Mesendoderm (in vitro differentiated cells): ENCODE results near the gene METRNL.

Experiments
- DNase-seq: peaks from one replicate; pipeline ENCODE4 v3.0.0; 2013
- H2AK5ac ChIP-seq: 2 replicates; pipeline ENCODE4 v1.6.1; 2013; ENCODE audit warnings: low read length, inconsistent platforms
- H2BK120ac ChIP-seq: 2 replicates; pipeline ENCODE4 v1.6.1; 2013; ENCODE audit warnings: low read depth, mild to moderate bottlenecking, low read length, moderate library complexity, mixed read lengths
- H2BK15ac ChIP-seq: replicated peaks from 2 replicates; pipeline ENCODE4 v1.6.1; 2013; ENCODE audit warnings: low read depth, mild to moderate bottlenecking, moderate library complexity
- H2BK5ac ChIP-seq: 2 replicates; pipeline ENCODE4 v1.6.1; 2013; ENCODE audit warnings: low read length, inconsistent platforms
- H3K18ac ChIP-seq: 2 replicates; pipeline ENCODE4 v1.6.1; 2013; ENCODE audit warnings: mild to moderate bottlenecking, low read length, mixed read lengths
- H3K23ac ChIP-seq: one replicate; pipeline ENCODE4 v1.6.1; 2013; ENCODE audit warnings: low read length
- H3K27ac ChIP-seq: 2 replicates; pipeline ENCODE4 v1.5.1; 2013; ENCODE audit warnings: low read depth, mild to moderate bottlenecking, inconsistent platforms, low read length, moderate library complexity
- H3K27me3 ChIP-seq: 2 replicates; pipeline ENCODE4 v1.6.1; 2013; ENCODE audit warnings: low read length, control low read depth, mild to moderate bottlenecking, inconsistent platforms; ENCODE audit not compliant: insufficient read depth, poor library complexity
- H3K36me3 ChIP-seq: 2 replicates; pipeline ENCODE4 v1.6.1; 2013; ENCODE audit warnings: low read length, inconsistent platforms; ENCODE audit not compliant: control insufficient read depth, insufficient read depth
- H3K4ac ChIP-seq: one replicate; pipeline ENCODE4 v1.6.1; 2013; ENCODE audit warnings: low read depth, mild to moderate bottlenecking, low read length, moderate library complexity
- H3K4me1 ChIP-seq: 2 replicates; pipeline ENCODE4 v1.6.1; 2013; ENCODE audit warnings: low read depth, low read length, inconsistent platforms; ENCODE audit not compliant: control insufficient read depth
- H3K4me2 ChIP-seq: 2 replicates; pipeline ENCODE4 v1.6.1; 2013; ENCODE audit warnings: low read length
- H3K4me3 ChIP-seq: 2 replicates; pipeline ENCODE4 v1.5.1; 2013; ENCODE audit warnings: mild to moderate bottlenecking, low read length
- H3K56ac ChIP-seq: one replicate; pipeline ENCODE4 v1.6.1; 2013; ENCODE audit warnings: low read length
- H3K79me1 ChIP-seq: 2 replicates; pipeline ENCODE4 v1.6.1; 2013; ENCODE audit warnings: low read length, inconsistent platforms
- H3K79me2 ChIP-seq: 2 replicates; pipeline ENCODE4 v1.6.1; 2013; ENCODE audit warnings: mild to moderate bottlenecking, low read length; ENCODE audit not compliant: control insufficient read depth, insufficient read depth
- H3K9ac ChIP-seq: 2 replicates; pipeline ENCODE4 v1.6.1; 2013; ENCODE audit warnings: low read length, inconsistent platforms
- H4K5ac ChIP-seq: one replicate; pipeline ENCODE4 v1.6.1; 2013; ENCODE audit warnings: low read length
- H4K8ac ChIP-seq: one replicate; pipeline ENCODE4 v1.6.1; 2013; ENCODE audit warnings: low read depth, mild to moderate bottlenecking, control low read depth, low read length, moderate library complexity
- WGBS: extraction: QIAGEN DNeasy Blood & Tissue Kit; methylation state at CpG from one replicate; pipeline ENCODE4 v1.1.7; 2013; ENCODE audit warnings: low lambda C conversion rate, missing lambda C conversion rate; ENCODE audit not compliant: insufficient coverage; ENCODE audit errors: extremely low coverage; 5-methylcytosine and 5-hydroxymethylcytosine counted together

Gene METRNL

GRCh38 chr17:83067071-83067717, 12.2 kb upstream of the METRNL start:
- H3K79me1 ChIP-seq, result no peaks in the 10 kb centered on the region
- no peaks in the 10 kb centered on the region for H3K36me3 ChIP-seq
- H2BK15ac ChIP-seq, result no peak overlapping the region
- WGBS, result no CpG with 5 or more reads among the region's 29 CpGs
- H2AK5ac ChIP-seq, result no peak overlapping the region
- no peak overlapping the region for H3K23ac ChIP-seq
- H2BK5ac ChIP-seq, result no peak overlapping the region
- H3K56ac ChIP-seq, result no peak overlapping the region
- no peak overlapping the region for H4K5ac ChIP-seq
- no peak overlapping the region for H3K4me3 ChIP-seq
- H3K79me2 ChIP-seq, result no peaks in the 10 kb centered on the region
- no peak overlapping the region for H3K27ac ChIP-seq
- H3K18ac ChIP-seq, result no peak overlapping the region
- H2BK120ac ChIP-seq, result no peak overlapping the region
- DNase-seq, result no peak
- H3K4me1 ChIP-seq, result no peaks in the 10 kb centered on the region
- no peak overlapping the region for H3K4ac ChIP-seq
- H4K8ac ChIP-seq, result no peak overlapping the region
- no peaks in the 10 kb centered on the region for H3K27me3 ChIP-seq
- H3K9ac ChIP-seq, result no peak overlapping the region
- H3K4me2 ChIP-seq, result no peak overlapping the region

DNA sequence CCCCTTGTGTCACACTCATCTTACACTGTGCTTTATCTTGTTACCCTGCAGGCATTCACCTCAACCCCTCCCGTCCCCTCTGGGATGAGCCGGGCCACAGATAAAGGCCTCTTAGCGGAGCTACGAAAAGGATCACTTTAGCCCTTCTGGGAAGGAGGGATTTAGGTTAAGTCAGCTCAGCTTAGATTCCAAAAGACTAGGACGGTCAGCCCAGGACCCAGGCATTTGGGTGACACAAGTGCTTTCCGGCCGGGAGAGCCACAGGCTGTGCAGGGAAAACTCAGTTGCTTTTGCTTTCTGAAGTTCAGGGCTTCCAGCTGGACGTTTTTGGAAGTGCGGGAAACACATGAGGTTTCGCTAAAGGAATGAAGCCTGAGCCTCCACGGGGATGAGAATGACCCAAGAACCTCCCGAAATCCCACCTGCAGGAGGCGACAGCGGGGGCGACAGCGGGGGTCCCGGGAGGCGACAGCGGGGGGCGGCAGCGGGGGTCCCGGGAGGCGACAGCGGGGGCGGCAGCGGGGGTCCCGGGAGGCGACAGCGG, 11.6 kb upstream of the METRNL start:
- Histone ChIP-seq H3K56ac (no peak overlapping the region), H2BK120ac (no peak overlapping the region), H3K18ac (no peak overlapping the region), H3K27me3 (no peaks in the 10 kb centered on the region), H2BK5ac (no peak overlapping the region), H3K79me1 (no peaks in the 10 kb centered on the region), H3K4ac (no peak overlapping the region), H3K4me3 (no peak overlapping the region), H3K79me2 (no peaks in the 10 kb centered on the region), H3K36me3 (no peaks in the 10 kb centered on the region), H3K4me1 (no peaks in the 10 kb centered on the region), H3K27ac (no peak overlapping the region), H4K8ac (no peak overlapping the region), H4K5ac (no peak overlapping the region), H3K9ac (no peak overlapping the region), H2AK5ac (no peak overlapping the region), H2BK15ac (no peak overlapping the region), H3K4me2 (no peak overlapping the region), H3K23ac (no peak overlapping the region)
- DNase-seq, result no peak
- no CpG with 5 or more reads among the region's 29 CpGs for WGBS

GRCh38 chr17:83068641-83069570, 10.5 kb upstream of the METRNL start:
- H3K56ac ChIP-seq, result no peak overlapping the region
- no peak overlapping the region for H2BK5ac ChIP-seq
- no peak overlapping the region for H3K4me3 ChIP-seq
- H3K79me2 ChIP-seq, result no peaks in the 10 kb centered on the region
- no peak overlapping the region for H2BK15ac ChIP-seq
- no peak overlapping the region for H3K27ac ChIP-seq
- no peak overlapping the region for H2BK120ac ChIP-seq
- no peak overlapping the region for H3K18ac ChIP-seq
- no peak overlapping the region for H4K8ac ChIP-seq
- H2AK5ac ChIP-seq, result no peak overlapping the region
- no peaks in the 10 kb centered on the region for H3K27me3 ChIP-seq
- DNase-seq, result no peak
- no peak overlapping the region for H4K5ac ChIP-seq
- no peak overlapping the region for H3K4ac ChIP-seq
- WGBS, result no CpG with 5 or more reads among the region's 58 CpGs
- H3K4me1 ChIP-seq, result no peaks in the 10 kb centered on the region
- H3K9ac ChIP-seq, result no peak overlapping the region
- H3K36me3 ChIP-seq, result no peaks in the 10 kb centered on the region
- H3K4me2 ChIP-seq, result no peak overlapping the region
- H3K79me1 ChIP-seq, result no peaks in the 10 kb centered on the region
- H3K23ac ChIP-seq, result no peak overlapping the region

DNA sequence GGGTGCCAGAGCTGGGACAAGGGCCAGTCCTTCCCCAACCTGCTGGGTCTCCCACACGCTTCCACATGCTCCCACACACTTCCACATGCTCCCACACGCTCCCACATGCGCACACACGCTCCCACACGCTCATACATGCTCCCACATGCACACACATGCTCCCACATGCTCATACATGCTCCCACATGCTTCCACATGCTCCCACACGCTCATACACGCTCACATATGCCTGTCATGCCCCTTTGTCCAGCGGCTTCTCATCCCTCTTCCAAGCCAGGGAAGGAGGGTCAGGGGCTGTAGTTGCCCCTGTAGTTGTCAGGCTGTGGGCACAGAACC, 9.9 kb upstream of the METRNL start:
- H4K5ac ChIP-seq, result no peak overlapping the region
- no peaks in the 10 kb centered on the region for H3K27me3 ChIP-seq
- no CpG with 5 or more reads among the region's 8 CpGs for WGBS
- H3K36me3 ChIP-seq, result no peaks in the 10 kb centered on the region
- H3K4me1 ChIP-seq, result no peaks in the 10 kb centered on the region
- no peak for DNase-seq
- H3K79me1 ChIP-seq, result no peaks in the 10 kb centered on the region
- H3K18ac ChIP-seq, result no peak overlapping the region
- no peak overlapping the region for H3K4ac ChIP-seq
- H2BK5ac ChIP-seq, result no peak overlapping the region
- no peak overlapping the region for H3K4me3 ChIP-seq
- H3K23ac ChIP-seq, result no peak overlapping the region
- H3K27ac ChIP-seq, result no peak overlapping the region
- no peak overlapping the region for H2BK15ac ChIP-seq
- no peaks in the 10 kb centered on the region for H3K79me2 ChIP-seq
- H3K9ac ChIP-seq, result no peak overlapping the region
- no peak overlapping the region for H2AK5ac ChIP-seq
- H4K8ac ChIP-seq, result no peak overlapping the region
- no peak overlapping the region for H2BK120ac ChIP-seq
- H3K56ac ChIP-seq, result no peak overlapping the region
- no peak overlapping the region for H3K4me2 ChIP-seq

GRCh38 chr17:83069931-83070742, 9.3 kb upstream of the METRNL start:
- Histone ChIP-seq H3K27me3 (no peaks in the 10 kb centered on the region), H3K4me3 (no peak overlapping the region), H3K36me3 (no peaks in the 10 kb centered on the region), H3K9ac (no peak overlapping the region), H3K79me2 (no peaks in the 10 kb centered on the region), H3K18ac (no peak overlapping the region), H4K8ac (no peak overlapping the region), H2BK15ac (no peak overlapping the region), H2BK120ac (no peak overlapping the region), H3K4me2 (no peak overlapping the region), H3K4me1 (no peaks in the 10 kb centered on the region), H2AK5ac (no peak overlapping the region), H3K27ac (no peak overlapping the region), H2BK5ac (no peak overlapping the region), H4K5ac (no peak overlapping the region), H3K79me1 (no peaks in the 10 kb centered on the region), H3K23ac (no peak overlapping the region), H3K56ac (no peak overlapping the region), H3K4ac (no peak overlapping the region)
- no CpG with 5 or more reads among the region's 35 CpGs for WGBS
- DNase-seq, result no peak
